Measurements from ENCODE around the gene GAB2.

The GAB2 gene

GRCh38 chr11:78416285-78417174 is 1.1 kb downstream of the GAB2 start:
- peak; percentile 45 for DNase-seq (ENCODE audit: low read depth)
- peak overlapping the region; percentile 68 for H3K4me3 ChIP-seq (ENCODE audit: low read depth, low read length)
- in situ Hi-C loops (cut with HindIII; ENCODE audit: low sequenced_read_pairs): no loop called here
- TF ChIP-seq, protein P1, sequence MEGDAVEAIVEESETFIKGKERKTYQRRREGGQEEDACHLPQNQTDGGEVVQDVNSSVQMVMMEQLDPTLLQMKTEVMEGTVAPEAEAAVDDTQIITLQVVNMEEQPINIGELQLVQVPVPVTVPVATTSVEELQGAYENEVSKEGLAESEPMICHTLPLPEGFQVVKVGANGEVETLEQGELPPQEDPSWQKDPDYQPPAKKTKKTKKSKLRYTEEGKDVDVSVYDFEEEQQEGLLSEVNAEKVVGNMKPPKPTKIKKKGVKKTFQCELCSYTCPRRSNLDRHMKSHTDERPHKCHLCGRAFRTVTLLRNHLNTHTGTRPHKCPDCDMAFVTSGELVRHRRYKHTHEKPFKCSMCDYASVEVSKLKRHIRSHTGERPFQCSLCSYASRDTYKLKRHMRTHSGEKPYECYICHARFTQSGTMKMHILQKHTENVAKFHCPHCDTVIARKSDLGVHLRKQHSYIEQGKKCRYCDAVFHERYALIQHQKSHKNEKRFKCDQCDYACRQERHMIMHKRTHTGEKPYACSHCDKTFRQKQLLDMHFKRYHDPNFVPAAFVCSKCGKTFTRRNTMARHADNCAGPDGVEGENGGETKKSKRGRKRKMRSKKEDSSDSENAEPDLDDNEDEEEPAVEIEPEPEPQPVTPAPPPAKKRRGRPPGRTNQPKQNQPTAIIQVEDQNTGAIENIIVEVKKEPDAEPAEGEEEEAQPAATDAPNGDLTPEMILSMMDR (IDR thresholded peaks at IDR 0.05; ENCODE audit: low read depth, low read length, missing control alignments): peak; percentile 61

GRCh38 chr11:78415338-78415737 is 2.3 kb downstream of the GAB2 start:
- TF ChIP-seq, protein P1 (IDR thresholded peaks at IDR 0.05; ENCODE audit: low read depth, low read length, missing control alignments): no peak
- in situ Hi-C loops (cut with HindIII; ENCODE audit: low sequenced_read_pairs): no loop called here
- H3K4me3 ChIP-seq (ENCODE audit: low read depth, low read length): no peak overlapping the region
- DNase-seq (ENCODE audit: low read depth): no peak

DNA sequence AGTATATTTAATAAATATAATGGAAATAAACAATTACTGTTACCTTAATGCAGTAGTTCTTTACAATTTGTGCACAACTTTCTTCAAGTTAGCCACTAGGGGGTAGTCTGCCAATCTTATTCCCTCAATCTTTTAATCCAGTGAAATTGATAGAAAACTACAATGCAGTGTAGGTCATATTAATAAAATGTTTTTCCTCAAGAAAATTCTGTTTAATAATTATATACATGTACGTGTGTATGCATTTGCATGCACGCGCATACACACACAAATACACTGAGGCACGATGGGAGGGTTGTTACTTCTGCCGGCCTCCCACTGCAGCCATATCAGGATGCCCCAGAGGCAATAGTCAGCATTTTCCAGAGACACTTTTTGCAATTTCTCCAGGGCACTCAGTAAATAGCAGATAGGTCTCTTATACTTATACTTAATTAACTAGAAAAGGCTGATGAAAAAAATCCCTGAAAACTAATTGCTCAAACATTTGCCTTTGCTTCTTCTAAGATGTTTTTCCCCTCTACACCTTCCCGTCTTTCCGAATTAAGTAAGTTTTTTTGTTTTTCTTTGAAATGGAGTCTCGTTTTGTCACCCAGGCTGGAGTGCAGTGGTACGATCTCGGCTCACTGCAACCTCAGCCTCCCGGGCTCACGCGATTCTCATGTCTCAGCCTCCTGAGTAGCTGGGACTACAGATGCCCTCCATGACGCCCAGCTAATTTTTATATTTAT is 3.1 kb downstream of the GAB2 start:
- DNase-seq (ENCODE audit: low read depth): no peak
- in situ Hi-C loops (cut with HindIII; ENCODE audit: low sequenced_read_pairs): no loop called here
- TF ChIP-seq, protein P1 (IDR thresholded peaks at IDR 0.05; ENCODE audit: low read depth, low read length, missing control alignments): peak; percentile 51
- H3K4me3 ChIP-seq (ENCODE audit: low read depth, low read length): no peak overlapping the region

- TF ChIP-seq, protein P1 (IDR thresholded peaks at IDR 0.05; ENCODE audit: low read depth, low read length, missing control alignments): no peak
- no peak for DNase-seq (ENCODE audit: low read depth)
- no peak overlapping the region for H3K4me3 ChIP-seq (ENCODE audit: low read depth, low read length)
- in situ Hi-C loops (cut with HindIII; ENCODE audit: low sequenced_read_pairs): no loop called here
These were observed 9.0 kb downstream of the GAB2 start for GRCh38 chr11:78408619-78409018.

- TF ChIP-seq, protein P1 (IDR thresholded peaks at IDR 0.05; ENCODE audit: low read depth, low read length, missing control alignments): no peak
- in situ Hi-C loops (cut with HindIII; ENCODE audit: low sequenced_read_pairs): no loop called here
- DNase-seq (ENCODE audit: low read depth): no peak
- no peak overlapping the region for H3K4me3 ChIP-seq (ENCODE audit: low read depth, low read length)
These were observed 10.9 kb downstream of the GAB2 start for GRCh38 chr11:78406568-78407196.

DNA sequence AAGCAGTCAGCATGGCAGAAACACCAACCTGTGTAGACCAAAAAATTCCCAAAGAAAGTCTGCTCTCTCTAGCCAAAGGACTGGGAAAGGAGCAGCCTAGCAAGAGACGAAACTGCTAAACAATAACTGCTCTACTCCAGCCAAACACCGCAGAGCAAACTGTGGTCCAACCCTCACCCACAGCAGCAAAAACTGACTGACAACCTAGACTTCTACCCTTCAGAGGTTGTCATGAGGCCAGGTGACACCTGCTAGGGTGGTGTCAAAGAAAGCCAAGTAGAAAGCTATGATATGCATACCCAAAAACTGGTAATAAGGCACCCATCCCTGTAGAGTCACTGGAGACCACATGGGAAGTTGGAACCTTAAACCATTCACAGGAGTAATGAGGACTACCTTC is 11.8 kb downstream of the GAB2 start:
- no peak overlapping the region for H3K4me3 ChIP-seq (ENCODE audit: low read depth, low read length)
- TF ChIP-seq, protein P1 (IDR thresholded peaks at IDR 0.05; ENCODE audit: low read depth, low read length, missing control alignments): no peak
- DNase-seq (ENCODE audit: low read depth): no peak
- in situ Hi-C loops (cut with HindIII; ENCODE audit: low sequenced_read_pairs): no loop called here

Measured in astrocyte of the cerebellum (primary cell).